GM18505 (cell line): ENCODE results near the gene TIGIT.

ENCODE experiments used
- ATAC-seq: cut with Tn5 transposase; IDR thresholded peaks from one replicate; pipeline ENCODE4 v1.9.1; 2021; ENCODE audit not compliant: unreplicated experiment
- POLR2A ChIP-seq: IDR thresholded peaks from 4 replicates; pipeline ENCODE4 v1.6.1; 2011; ENCODE audit warnings: borderline replicate concordance; ENCODE audit not compliant: insufficient read depth, insufficient read length; ENCODE audit errors: extremely low read depth

The TIGIT gene

DNA sequence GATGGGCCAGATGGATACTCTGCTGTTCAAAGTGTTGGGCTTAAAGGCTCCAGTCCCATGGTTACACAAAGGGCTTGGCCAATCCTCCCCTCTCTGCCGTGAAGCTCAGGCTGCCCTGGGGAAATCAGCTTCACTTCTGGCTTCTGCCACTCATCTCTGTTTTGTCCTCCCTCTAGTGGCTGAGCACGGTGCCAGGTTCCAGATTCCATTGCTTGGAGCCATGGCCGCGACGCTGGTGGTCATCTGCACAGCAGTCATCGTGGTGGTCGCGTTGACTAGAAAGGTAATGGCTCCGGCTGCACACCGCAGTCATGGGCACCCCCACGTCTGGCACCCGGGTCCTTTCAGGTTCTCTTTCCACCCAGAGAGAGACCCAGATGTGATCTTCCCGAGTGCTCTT is 5.6 kb downstream of the TIGIT start:
- no peak for ATAC-seq
- TF ChIP-seq POLR2A, result no peak

DNA sequence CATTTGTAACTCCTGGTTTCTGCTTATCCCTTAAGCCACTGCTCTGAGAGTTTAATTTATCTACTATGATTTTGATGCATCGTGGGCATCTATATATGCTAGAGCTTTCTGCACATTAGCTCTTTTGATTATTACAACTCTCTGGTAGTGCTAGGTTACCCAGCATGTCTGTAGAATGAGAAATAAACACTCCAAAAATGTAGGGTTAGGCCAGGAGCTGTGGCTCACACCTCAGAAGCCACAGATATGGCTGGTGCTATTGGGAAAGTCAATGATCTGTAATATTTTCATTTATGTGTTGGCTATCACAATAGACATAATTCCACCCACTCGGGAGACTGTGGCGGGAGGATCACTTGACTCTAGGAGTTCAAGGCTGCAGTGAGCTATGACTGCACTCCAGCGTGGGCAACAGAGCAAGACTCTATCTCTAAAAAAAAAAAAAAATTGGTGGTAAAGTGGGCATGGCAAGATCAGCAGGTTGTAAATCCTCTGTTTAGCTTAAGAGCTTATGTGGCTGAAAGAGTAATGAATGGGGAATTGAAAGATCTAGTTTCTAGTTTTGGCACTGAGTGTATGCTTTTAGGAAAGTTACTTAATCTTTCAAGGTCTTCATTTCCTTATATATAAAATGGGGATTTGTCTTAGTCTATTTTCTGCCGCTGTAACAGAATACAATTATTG is 6.3 kb downstream of the TIGIT start:
- TF ChIP-seq POLR2A, result no peak
- ATAC-seq, result no peak

DNA sequence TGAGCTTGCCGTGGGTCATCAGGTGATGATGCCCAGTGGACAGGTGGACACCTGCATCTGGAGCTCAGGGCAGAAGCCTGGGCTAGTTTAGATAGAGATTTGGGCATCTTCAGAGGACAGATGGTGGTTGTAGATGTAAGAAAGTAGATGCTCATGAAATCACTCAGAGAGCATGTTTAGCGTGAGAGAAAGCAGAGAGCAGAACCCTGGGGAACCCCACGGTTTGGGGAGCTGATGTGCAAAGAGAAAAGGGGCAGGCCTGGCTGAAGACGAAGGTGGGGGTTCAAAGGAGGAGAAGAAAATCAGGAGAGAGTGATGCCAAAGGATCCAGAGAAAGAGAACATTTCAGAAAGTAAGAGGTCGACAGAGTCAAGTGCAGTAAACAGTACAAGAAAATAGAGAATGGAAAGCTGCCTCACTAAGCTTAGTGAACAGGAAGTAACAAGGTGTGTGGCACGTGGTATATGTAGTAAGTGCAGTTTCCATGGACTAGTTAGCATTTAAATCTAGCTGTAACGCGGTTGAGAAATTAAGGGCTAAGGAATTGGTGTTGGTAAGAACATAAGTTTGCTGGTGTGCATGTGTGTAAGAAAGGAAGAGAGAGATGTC is 13.5 kb downstream of the TIGIT start:
- no peak for ATAC-seq
- TF ChIP-seq POLR2A, result no peak

DNA sequence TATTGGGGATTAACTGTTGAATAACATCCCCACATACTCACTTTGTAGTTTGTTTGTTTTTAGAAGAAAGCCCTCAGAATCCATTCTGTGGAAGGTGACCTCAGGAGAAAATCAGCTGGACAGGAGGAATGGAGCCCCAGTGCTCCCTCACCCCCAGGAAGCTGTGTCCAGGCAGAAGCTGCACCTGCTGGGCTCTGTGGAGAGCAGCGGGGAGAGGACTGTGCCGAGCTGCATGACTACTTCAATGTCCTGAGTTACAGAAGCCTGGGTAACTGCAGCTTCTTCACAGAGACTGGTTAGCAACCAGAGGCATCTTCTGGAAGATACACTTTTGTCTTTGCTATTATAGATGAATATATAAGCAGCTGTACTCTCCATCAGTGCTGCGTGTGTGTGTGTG is 14.0 kb downstream of the TIGIT start:
- no peak for ATAC-seq
- TF ChIP-seq POLR2A, result peak; percentile 5

DNA sequence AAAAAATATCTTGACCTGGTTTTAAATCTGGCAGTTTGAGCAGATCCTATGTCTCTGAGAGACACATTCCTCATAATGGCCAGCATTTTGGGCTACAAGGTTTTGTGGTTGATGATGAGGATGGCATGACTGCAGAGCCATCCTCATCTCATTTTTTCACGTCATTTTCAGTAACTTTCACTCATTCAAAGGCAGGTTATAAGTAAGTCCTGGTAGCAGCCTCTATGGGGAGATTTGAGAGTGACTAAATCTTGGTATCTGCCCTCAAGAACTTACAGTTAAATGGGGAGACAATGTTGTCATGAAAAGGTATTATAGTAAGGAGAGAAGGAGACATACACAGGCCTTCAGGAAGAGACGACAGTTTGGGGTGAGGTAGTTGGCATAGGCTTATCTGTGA is 14.5 kb downstream of the TIGIT start:
- ATAC-seq, result no peak
- no peak for TF ChIP-seq POLR2A

DNA sequence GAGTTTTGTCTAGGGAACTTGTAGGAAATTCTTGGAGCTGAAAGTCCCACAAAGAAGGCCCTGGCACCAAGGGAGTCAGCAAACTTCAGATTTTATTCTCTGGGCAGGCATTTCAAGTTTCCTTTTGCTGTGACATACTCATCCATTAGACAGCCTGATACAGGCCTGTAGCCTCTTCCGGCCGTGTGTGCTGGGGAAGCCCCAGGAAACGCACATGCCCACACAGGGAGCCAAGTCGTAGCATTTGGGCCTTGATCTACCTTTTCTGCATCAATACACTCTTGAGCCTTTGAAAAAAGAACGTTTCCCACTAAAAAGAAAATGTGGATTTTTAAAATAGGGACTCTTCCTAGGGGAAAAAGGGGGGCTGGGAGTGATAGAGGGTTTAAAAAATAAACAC is 15.0 kb downstream of the TIGIT start:
- TF ChIP-seq POLR2A, result peak; percentile 32

DNA sequence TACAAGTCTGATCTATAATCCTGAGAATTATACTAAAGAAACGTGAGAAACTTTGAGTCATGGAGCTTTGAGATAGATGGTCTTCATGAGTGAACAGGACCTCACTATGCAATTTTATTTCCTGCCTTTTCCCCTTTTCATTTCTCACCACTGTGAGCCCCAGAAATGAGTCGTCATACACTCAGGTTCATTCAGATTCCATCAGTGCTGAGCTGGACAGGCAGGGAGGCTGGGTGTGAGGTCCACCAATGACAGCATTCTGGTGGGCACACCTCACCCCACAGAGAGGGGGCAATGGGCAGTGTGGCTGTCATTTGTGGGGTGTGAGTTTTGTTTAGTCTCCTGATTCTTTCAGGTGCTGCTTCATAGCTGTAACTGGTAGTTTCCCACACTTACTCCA is 16.9 kb downstream of the TIGIT start:
- no peak for ATAC-seq
- TF ChIP-seq POLR2A, result no peak

More for the DNA sequence above, 15.0 kb downstream of the TIGIT start:
- ATAC-seq, result peak; percentile 76

DNA sequence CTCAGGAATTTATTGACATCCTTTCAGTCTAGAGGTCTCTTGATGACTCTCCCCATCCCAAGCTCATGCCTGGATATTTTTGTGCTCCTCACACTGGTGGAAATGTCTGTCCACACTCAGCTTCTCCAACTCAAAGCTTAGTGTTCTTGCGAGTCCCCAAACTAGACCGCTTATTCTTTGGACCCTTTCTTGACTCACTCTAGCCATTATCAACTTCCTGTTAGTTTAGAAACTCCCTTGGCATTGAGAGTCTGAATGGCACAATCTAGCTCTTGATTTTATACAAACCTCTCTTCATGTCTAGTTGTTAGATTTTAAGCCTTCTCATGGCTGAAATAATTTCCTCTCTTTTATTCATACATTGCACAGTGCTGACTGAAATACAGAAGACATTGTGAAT is 19.6 kb downstream of the TIGIT start:
- no peak for ATAC-seq
- no peak for TF ChIP-seq POLR2A

DNA sequence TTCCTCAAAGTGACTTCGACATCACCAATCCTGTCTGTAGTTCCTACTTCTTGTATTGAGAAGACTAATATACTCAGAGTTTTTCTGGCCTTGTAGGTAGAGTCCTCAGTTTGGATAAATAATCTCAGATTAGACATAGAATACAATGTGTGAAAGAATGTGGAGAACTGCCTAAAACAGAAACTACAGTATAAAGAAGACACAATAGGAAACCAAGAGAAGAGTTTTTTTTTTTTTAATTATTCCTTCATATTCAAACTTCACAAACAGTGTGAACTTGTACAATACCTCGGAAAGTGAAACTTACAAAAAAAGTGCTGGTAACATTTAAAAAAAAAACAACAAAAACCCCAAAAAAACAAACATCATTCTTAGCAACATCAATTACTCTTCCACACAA is 20.5 kb downstream of the TIGIT start:
- no peak for ATAC-seq
- no peak for TF ChIP-seq POLR2A

DNA sequence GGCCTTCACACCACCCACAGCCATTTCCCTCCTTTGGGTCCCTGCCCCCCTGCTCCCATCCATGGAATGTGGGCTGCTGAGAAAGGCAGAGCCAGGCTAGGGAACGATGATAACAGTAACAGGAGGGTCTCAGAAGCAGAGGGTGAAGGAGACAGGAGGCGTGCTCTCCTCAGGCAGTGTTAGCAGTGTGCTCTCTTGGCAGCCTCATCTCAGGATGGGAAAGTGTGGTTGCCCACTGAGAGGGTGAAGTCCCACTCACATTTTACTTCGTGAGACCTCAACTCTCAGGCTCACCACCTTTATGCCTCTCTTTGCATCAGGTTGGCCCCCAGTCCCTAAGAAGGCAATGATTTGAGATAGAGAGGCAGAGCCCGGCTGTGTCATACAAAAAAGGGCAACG is 24.5 kb downstream of the TIGIT start:
- TF ChIP-seq POLR2A, result no peak
- no peak for ATAC-seq

DNA sequence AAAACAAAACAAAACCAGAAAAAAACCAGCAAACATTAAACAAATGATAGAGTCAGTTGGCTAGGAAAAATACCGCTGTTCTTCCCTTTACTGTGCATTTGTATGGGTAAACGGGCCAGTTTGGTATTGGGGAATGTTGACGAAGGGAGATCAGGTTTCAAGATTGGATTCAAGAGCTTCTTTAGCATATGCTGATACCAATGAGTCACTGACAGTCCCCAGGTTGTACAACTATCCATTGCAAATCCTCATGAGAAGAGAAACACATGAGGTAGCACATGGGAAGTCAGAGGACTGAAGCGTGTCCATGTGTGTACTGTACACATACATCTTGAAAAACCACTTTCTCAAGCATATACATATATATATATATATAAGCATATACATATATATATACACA is 25.6 kb downstream of the TIGIT start:
- no peak for ATAC-seq
- TF ChIP-seq POLR2A, result no peak

DNA sequence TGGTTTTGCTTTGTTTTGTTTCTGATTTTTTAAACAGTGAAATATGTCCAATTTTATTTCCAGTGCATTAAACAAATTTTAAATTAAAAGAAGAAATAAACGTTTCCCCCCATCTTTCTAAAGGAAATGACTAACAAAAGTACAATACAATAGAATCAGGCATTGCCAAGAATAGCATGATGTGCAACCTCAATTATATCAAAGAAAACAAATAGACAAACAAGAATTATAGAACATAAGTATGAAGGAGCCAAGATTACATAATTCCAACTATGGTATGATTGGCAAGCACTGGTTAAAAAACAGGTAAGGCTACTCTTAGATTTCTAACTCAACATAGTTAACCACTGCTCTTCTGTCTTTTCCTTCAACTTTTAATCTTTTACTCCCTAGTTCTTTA is 26.4 kb downstream of the TIGIT start:
- ATAC-seq, result no peak
- no peak for TF ChIP-seq POLR2A

DNA sequence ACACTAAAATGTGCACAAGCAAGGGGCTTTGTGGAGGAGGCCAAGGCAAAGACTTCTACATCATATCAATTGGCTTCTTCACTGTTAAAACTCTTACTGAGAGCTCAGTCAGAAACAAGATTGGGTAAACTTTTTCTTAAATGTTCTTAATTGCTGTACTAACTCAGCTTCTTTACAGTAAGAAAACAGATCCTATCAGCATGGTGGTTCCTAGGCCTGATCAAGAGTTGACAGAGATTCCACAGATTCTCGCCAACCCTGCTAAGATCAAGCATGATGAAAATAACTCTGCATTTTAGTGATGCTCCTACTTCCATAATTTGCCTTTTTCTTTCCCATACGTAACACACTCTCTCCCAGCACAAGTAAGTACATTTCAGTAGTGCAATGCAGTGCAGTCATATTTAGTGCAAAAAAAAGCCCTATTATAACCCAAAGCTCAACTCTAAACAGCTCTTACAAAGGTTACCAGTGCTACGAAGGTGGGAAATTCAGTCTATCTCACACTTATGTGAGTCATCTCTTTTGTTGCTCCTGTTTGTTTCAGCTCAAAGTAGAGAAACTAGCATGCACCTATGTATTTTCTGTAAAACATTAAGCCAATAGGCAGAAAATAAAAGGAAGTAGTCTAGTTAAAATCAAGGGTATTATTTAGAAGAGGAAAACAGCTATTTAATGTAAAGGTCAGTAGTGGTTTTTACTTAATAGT is 29.9 kb downstream of the TIGIT start:
- TF ChIP-seq POLR2A, result no peak
- no peak for ATAC-seq

DNA sequence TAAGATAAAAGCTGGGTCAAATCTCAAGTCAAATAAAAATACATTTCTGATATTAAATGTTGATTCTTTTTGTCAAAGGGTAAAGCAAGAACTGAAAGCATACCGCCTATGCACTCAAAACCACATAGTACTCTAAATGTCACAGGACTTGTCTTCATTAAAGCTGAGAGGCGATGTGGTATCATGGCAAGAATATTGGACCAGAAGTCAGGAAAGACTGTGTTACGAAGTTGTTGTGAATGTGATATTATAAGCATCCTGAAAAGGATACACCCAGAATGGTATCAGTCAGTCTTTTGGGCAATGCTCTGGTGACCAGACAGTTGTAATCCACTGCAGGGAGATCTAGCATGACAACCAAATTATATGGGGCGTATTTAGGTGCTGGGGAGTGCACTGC is 33.8 kb downstream of the TIGIT start:
- TF ChIP-seq POLR2A, result no peak
- no peak for ATAC-seq
